GM06990 (cell line): ENCODE results near the gene CCDC195.

ENCODE experiments used
- DNase-seq: peaks from one replicate; pipeline ENCODE4 v3.0.0-alpha.2; 2011; ENCODE audit not compliant: insufficient read length; ENCODE audit errors: extremely low read depth
- H3K27me3 ChIP-seq: replicated peaks from 2 replicates; pipeline ENCODE4 v1.6.0; 2011; ENCODE audit warnings: low read length; ENCODE audit not compliant: control insufficient read depth, insufficient read depth
- H3K36me3 ChIP-seq: 2 replicates; pipeline ENCODE4 v1.5.1; 2011; ENCODE audit warnings: low read length; ENCODE audit not compliant: control insufficient read depth, insufficient read depth
- H3K4me3 ChIP-seq: replicated peaks from 2 replicates; pipeline ENCODE4 v1.5.1; 2011; ENCODE audit warnings: low read depth, mild to moderate bottlenecking, control low read depth, low read length
- TF ChIP-seq, protein P1 (sequence below): IDR thresholded peaks from 2 replicates; pipeline ENCODE4 v1.5.1; 2011; ENCODE audit warnings: low read length, control low read depth, mild to moderate bottlenecking, inconsistent platforms; ENCODE audit not compliant: insufficient read depth, poor library complexity, severe bottlenecking

CCDC195 gene, protein sequence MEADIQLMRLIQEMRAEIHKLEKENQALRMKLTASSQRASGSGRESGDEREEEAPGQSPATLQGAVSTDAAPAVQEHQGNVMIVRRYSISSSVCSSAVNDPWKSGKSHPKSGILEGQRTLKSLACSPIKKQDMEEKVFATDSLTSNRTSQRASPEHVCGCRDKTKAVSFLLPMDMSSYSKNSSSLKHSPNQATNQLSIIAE

DNA sequence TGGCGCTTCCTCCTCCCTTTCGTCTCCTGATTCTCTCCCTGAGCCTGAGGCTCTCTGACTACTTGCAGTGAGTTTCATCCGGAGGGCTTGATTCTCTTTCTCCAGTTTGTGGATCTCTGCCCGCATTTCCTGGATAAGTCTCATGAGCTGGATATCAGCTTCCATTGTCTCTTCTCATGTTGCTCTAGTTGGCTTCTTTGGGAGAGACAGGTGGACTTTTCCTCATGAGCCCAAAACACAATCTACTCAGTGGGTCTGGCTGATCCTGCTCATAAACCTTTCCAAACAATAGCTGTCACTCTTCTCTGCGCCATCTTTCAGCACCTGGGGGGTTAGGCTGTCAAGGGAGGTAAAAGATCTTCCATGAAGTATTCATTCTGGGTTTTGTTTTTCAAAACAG is at the start of gene CCDC195:
CCDC195 (minus strand) TSS at position 165 of the 400 bp plus-strand sequence; CDS start at position 165, 0 bp downstream.
- Histone ChIP-seq H3K4me3 (no peak within 1 kb of the TSS), H3K36me3 (no peaks in the 10 kb centered on the region), H3K27me3 (no peaks in the 10 kb centered on the region; the same call in 1 of the 2 replicates)
- TF ChIP-seq, protein P1, sequence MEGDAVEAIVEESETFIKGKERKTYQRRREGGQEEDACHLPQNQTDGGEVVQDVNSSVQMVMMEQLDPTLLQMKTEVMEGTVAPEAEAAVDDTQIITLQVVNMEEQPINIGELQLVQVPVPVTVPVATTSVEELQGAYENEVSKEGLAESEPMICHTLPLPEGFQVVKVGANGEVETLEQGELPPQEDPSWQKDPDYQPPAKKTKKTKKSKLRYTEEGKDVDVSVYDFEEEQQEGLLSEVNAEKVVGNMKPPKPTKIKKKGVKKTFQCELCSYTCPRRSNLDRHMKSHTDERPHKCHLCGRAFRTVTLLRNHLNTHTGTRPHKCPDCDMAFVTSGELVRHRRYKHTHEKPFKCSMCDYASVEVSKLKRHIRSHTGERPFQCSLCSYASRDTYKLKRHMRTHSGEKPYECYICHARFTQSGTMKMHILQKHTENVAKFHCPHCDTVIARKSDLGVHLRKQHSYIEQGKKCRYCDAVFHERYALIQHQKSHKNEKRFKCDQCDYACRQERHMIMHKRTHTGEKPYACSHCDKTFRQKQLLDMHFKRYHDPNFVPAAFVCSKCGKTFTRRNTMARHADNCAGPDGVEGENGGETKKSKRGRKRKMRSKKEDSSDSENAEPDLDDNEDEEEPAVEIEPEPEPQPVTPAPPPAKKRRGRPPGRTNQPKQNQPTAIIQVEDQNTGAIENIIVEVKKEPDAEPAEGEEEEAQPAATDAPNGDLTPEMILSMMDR, result no peak
- DNase-seq, result no peak

DNA sequence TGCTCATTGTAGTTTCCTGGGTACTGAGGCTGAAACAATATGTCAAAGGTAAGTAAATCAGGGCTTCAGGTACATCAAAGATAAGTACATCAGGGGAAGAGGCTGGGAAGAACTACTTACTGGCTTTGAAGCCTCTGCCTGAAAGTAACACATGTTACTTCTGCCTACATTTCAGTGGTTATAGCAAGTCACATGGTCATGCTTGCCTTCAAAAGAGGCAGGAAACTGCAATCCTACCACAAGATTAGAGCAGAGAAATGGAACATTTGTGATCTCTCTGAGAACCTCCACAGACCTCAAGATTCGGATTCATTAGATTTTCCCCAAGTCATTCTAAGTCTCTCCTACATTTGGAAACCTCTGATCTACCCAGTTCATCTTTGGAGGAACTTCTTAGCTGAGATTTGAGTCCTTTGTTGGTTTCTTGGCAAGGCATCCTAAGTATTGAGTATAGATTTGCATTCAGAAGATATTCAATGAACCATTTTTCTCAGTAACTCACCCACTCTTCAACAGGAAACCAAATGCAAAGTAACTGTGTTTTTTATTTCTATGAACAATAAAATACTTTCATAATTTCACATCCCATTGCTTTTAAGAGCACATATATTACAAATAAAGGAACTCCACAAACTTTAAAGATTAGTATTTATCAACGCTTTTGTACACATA is 48.5 kb upstream of the CCDC195 start:
- Histone ChIP-seq H3K36me3 (peaks cover 20% of the 10 kb centered on the region), H3K27me3 (no peaks in the 10 kb centered on the region), H3K4me3 (no peak overlapping the region)
- DNase-seq, result no peak
- TF ChIP-seq, protein P1, result no peak

DNA sequence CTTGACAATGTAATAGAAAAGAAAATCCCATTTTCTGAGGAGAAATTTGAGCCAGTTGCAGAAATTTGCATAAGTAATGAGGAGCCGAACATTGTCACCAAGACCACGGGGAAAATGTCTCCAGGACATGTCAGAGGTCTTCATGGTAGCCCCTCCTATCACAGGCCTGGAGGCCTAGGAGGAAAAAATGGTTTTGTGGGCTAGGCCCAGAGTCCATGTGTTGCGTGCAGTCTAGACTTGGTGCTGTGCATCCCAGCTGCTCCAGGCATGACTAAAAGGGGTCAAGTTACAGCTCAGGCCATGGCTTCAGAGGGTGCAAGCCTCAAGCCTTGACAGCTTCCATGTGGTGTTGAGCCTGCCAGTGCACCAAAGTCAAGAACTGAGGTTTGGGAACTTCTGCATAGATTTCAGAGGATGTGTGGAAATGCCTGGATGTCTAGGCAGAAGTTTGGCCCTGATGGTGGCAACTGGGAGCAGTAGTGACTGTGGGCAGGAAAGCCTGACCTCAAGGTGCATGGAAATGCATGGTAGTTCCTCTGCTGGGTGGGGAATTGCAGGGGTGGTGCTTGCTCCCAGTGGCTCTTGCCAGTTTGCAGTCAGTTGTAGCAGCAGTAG is 41.9 kb upstream of the CCDC195 start:
- TF ChIP-seq, protein P1, result no peak
- no peak for DNase-seq
- no peaks in the 10 kb centered on the region for H3K27me3 ChIP-seq
- peaks cover 5% of the 10 kb centered on the region for H3K36me3 ChIP-seq
- no peak overlapping the region for H3K4me3 ChIP-seq

DNA sequence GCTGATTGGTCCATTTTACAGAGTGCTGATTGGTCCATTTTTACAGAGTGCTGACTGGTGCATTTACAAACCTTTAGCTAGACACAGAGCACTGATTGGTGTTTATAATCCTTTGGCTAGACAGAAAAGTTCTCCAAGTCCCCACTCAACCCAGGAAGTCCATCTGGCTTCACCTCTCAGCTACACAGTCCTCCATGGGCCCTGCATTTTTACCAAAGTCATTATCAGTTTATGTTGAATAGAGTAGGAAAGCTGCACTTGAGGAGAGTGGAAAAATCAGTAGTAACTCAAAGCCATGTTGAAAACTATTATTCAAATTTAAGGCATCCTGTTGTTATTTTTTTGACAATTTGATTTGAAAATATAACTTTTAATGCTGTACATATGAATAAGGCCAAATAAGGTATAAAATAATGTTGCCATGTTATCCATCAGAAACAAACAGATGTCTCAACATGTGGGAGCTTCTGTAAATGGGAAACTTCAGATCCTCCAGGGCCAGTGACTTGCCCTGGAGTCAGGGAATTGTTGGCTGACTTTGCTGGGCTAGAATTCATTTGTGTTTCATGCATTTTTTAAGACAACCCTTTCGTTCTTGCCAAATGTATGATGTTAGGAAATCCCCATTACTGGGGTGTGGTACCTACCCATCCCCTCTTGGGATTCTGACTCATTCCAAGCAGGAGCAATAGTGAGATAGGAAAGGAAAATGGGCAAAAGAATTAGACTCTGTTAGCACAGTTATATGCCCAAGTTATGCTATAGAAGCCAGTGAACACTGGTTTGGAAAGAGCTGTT is 37.8 kb upstream of the CCDC195 start:
- TF ChIP-seq, protein P1, result no peak
- Histone ChIP-seq H3K36me3 (peaks cover 4% of the 10 kb centered on the region), H3K4me3 (no peak overlapping the region), H3K27me3 (no peaks in the 10 kb centered on the region)
- DNase-seq, result no peak

DNA sequence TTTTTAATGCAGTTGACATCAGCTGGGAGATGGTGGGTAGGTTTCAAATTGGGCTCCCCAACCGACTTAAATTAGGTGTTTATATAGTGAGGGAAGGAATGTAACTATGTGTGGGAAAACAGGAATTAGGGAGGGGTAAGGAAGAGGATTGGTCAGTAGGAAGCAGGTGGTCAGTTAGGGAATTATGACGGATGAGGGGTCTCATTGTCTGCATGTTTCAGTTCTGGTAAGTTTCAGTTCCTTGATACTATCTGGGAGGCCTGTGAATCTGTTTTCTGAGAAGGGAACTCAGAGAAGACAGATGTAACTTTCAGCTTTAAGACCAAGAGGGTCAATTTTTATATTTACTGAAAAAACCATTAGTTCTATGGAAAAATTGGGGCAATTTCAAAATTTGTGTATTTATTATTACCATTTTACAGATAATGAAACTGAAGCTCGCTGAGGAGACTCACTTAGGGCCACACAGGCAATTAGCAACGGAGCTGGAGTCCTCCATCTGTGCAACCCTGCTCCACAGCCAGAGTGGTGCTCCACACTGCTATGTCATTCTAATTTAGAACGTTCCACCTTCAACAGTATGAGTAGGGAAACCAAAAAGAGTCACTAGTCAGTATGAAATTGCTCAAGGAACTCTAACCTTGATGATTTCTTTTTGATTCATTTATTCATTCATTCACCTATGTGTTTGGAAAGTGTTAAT is 36.0 kb upstream of the CCDC195 start:
- no peak for DNase-seq
- H3K4me3 ChIP-seq, result no peak overlapping the region
- H3K36me3 ChIP-seq, result no peaks in the 10 kb centered on the region
- no peaks in the 10 kb centered on the region for H3K27me3 ChIP-seq
- TF ChIP-seq, protein P1, result no peak
